ENCODE measurements around the gene DOCK9.

DOCK9 gene

DNA sequence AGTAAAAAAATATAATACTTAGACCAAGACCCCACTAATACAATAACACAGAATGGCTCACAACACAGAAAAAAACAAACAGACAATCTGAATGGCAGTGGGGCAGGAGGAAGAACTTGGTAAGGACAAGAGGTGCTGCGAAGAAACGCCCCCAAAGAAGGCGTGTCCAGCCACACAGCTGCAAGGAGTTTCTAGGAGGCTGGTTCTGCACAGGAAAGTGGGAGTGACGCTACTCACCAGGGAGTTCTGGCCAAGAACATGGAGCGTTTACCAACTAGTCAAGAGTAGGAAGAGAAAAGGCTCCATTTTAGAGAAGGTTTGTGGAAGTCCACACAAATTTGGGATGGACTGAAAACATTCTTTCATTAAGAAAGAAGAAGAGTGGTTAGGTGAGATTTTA lies 130.1 kb downstream of the DOCK9 start:
- Histone ChIP-seq H2AFZ (ENCODE audit: low read length) (no peak overlapping the region), H3K27me3 (ENCODE audit: insufficient read depth, low read length) (no peaks in the 10 kb centered on the region), H4K20me1 (ENCODE audit: insufficient read depth, low read length) (no peaks in the 10 kb centered on the region), H3K9ac (ENCODE audit: low read length) (no peak overlapping the region), H3F3A (ENCODE audit: insufficient read depth, low read length) (no peaks in the 10 kb centered on the region), H3K4me2 (ENCODE audit: low read length) (no peak overlapping the region), H3K4me1 (ENCODE audit: insufficient read depth, low read length, severe bottlenecking) (no peaks in the 10 kb centered on the region), H3K9me3 (ENCODE audit: low read length) (no peaks in the 10 kb centered on the region), H3K4me3 (ENCODE audit: low read depth, low read length, poor library complexity, severe bottlenecking) (no peak overlapping the region), H3K27ac (ENCODE audit: low read depth, low read length, poor library complexity, severe bottlenecking) (no peak overlapping the region), H3K9me2 (ENCODE audit: low read depth, low read length) (no peaks in the 10 kb centered on the region), H3K79me2 (ENCODE audit: insufficient read depth, low read length) (no peaks in the 10 kb centered on the region), H3K36me3 (ENCODE audit: insufficient read depth, low read length) (no peaks in the 10 kb centered on the region)
- TF ChIP-seq, protein P1, sequence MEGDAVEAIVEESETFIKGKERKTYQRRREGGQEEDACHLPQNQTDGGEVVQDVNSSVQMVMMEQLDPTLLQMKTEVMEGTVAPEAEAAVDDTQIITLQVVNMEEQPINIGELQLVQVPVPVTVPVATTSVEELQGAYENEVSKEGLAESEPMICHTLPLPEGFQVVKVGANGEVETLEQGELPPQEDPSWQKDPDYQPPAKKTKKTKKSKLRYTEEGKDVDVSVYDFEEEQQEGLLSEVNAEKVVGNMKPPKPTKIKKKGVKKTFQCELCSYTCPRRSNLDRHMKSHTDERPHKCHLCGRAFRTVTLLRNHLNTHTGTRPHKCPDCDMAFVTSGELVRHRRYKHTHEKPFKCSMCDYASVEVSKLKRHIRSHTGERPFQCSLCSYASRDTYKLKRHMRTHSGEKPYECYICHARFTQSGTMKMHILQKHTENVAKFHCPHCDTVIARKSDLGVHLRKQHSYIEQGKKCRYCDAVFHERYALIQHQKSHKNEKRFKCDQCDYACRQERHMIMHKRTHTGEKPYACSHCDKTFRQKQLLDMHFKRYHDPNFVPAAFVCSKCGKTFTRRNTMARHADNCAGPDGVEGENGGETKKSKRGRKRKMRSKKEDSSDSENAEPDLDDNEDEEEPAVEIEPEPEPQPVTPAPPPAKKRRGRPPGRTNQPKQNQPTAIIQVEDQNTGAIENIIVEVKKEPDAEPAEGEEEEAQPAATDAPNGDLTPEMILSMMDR (IDR thresholded peaks at IDR 0.05; ENCODE audit: low read length) = no peak
- no peak for TF ChIP-seq EZH2 (IDR thresholded peaks at IDR 0.05; ENCODE audit: borderline replicate concordance, low read length)

DNA sequence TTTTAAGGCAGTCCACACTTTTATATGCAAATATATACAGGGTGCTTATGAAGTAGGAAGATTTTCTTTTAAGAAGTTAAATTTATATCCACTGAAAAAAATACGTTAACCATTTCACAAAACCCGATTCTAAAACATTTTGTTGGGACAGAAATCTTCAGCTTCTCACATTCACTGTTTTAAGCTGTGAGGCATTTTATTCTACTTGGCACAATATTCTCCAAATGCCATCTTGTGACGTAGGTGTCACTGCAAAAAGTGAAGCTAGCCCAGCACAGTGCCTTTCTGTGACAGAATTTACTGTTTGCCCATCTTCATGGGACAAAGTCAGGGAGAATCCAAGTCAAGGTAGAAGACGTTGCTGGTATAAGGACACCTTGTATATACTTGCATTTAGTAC lies 130.9 kb downstream of the DOCK9 start:
- no peak overlapping the region for H3K9ac ChIP-seq (ENCODE audit: low read length)
- no peaks in the 10 kb centered on the region for H3F3A ChIP-seq (ENCODE audit: insufficient read depth, low read length)
- no peak for TF ChIP-seq EZH2 (IDR thresholded peaks at IDR 0.05; ENCODE audit: borderline replicate concordance, low read length)
- TF ChIP-seq, protein P1 (IDR thresholded peaks at IDR 0.05; ENCODE audit: low read length) = no peak
- no peaks in the 10 kb centered on the region for H3K9me2 ChIP-seq (ENCODE audit: low read depth, low read length)
- H3K36me3 ChIP-seq (ENCODE audit: insufficient read depth, low read length) = no peaks in the 10 kb centered on the region
- no peaks in the 10 kb centered on the region for H3K4me1 ChIP-seq (ENCODE audit: insufficient read depth, low read length, severe bottlenecking)
- H3K9me3 ChIP-seq (ENCODE audit: low read length) = no peaks in the 10 kb centered on the region
- H3K79me2 ChIP-seq (ENCODE audit: insufficient read depth, low read length) = no peaks in the 10 kb centered on the region
- no peaks in the 10 kb centered on the region for H4K20me1 ChIP-seq (ENCODE audit: insufficient read depth, low read length)
- H3K4me2 ChIP-seq (ENCODE audit: low read length) = no peak overlapping the region
- H3K27me3 ChIP-seq (ENCODE audit: insufficient read depth, low read length) = no peaks in the 10 kb centered on the region
- 0 out of 2 replicates have a peak overlapping the region, but pooled peaks have one; percentile 34 for H2AFZ ChIP-seq (ENCODE audit: low read length)
- H3K4me3 ChIP-seq (ENCODE audit: low read depth, low read length, poor library complexity, severe bottlenecking) = no peak overlapping the region
- H3K27ac ChIP-seq (ENCODE audit: low read depth, low read length, poor library complexity, severe bottlenecking) = no peak overlapping the region

DNA sequence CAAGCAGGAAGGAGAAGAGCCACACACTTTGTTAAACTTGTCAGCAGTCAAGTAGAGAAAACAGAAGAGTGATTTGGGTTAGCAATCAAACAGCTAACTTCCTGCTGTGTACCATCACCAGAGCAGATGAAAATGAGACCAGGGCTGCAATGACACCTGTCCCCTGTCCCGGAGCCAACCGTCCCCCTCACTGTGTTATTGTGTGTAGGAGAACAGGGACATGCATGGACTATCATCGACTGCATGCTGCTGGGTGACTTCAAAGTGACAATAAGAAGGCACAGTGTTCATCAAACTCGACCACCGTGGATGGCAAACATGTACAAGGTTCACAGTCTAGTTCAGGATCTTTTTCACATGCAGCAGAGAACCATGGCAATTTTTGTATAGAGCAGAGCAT lies 131.3 kb downstream of the DOCK9 start:
- no peaks in the 10 kb centered on the region for H3K9me3 ChIP-seq (ENCODE audit: low read length)
- no peaks in the 10 kb centered on the region for H3F3A ChIP-seq (ENCODE audit: insufficient read depth, low read length)
- no peaks in the 10 kb centered on the region for H3K36me3 ChIP-seq (ENCODE audit: insufficient read depth, low read length)
- no peak overlapping the region for H3K4me3 ChIP-seq (ENCODE audit: low read depth, low read length, poor library complexity, severe bottlenecking)
- no peaks in the 10 kb centered on the region for H3K27me3 ChIP-seq (ENCODE audit: insufficient read depth, low read length)
- TF ChIP-seq EZH2 (IDR thresholded peaks at IDR 0.05; ENCODE audit: borderline replicate concordance, low read length) = no peak
- TF ChIP-seq, protein P1 (IDR thresholded peaks at IDR 0.05; ENCODE audit: low read length) = no peak
- no peak overlapping the region for H3K4me2 ChIP-seq (ENCODE audit: low read length)
- no peak overlapping the region for H3K27ac ChIP-seq (ENCODE audit: low read depth, low read length, poor library complexity, severe bottlenecking)
- H3K9me2 ChIP-seq (ENCODE audit: low read depth, low read length) = no peaks in the 10 kb centered on the region
- no peaks in the 10 kb centered on the region for H4K20me1 ChIP-seq (ENCODE audit: insufficient read depth, low read length)
- H3K9ac ChIP-seq (ENCODE audit: low read length) = no peak overlapping the region
- no peaks in the 10 kb centered on the region for H3K4me1 ChIP-seq (ENCODE audit: insufficient read depth, low read length, severe bottlenecking)
- no peak overlapping the region for H2AFZ ChIP-seq (ENCODE audit: low read length)
- H3K79me2 ChIP-seq (ENCODE audit: insufficient read depth, low read length) = no peaks in the 10 kb centered on the region
